Right lobe of liver (tissue), 4 donors: ENCODE data around the gene MST1.

Experiments used
- CTCF ChIP-seq, 4 donors: fragments of 200-600 bp in 3 of 4; fragments of 450-650 bp in 1 of 4; IDR thresholded peaks; one replicate each; pipeline versions ENCODE4 v1.5.1 to v1.8.0; 2016 to 2022; ENCODE audit warnings: antibody characterized with exemption in 4 of 4, mild to moderate bottlenecking in 2 of 4
- POLR2A ChIP-seq: fragments of 450-650 bp; IDR thresholded peaks from one replicate; pipeline ENCODE4 v1.6.1; 2017; ENCODE audit warnings: antibody characterized with exemption, mild to moderate bottlenecking
- donor health status: DM: no; HTN: no; CAD: no.
- donor health status: DM: no; HTN: no; CAD: no.
- donor health status: DM: no; HTN: yes; CAD: no.

DNA sequence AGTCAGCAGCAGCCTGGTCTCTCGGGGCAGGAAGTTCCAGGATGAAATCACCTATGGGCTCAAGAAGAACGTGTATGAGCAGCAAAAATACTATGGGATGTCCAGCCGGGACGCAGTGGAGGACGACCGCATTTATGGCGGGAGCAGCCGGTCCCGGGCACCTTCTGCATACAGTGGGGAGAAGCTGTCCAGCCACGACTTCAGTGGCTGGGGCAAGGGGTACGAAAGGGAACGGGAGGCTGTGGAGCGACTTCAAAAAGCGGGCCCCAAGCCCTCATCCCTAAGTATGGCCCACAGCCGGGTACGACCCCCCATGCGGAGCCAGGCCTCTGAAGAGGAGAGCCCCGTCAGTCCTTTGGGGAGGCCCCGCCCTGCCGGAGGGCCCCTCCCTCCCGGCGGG lies 27.3 kb downstream of the MST1 start:
- TF ChIP-seq CTCF (IDR thresholded peaks at IDR 0.05) (no peak), POLR2A (no peak)
